ENCODE data around the gene ARFIP1.

The ARFIP1 gene

DNA sequence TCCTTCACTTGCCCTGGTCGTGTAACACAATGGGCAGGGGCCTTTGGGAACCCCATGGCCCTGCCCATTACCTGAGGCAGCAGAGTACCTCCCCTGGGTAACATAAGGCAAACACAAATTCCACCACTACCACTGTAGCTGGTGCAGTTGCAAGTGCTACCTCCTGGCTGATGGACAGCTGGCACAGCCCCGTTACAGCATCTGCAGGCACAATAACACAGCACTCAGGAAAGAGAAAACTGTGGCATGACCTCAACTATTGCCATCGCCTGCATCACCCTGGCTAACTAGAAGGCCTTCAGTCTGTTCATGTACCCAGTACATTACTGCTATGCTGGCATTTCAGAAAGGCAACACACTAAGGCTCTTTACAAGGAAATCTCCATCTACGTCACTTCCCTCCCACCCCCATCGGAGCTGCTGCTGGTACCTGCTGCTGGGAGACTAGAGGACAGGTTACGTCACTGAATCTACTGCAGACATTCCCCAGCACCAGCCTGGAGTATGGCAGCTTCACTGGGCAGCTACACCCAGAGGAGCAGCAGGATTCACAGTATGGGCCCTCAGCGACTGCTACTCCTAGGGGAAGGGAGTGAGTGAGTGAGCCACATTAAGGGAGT lies 39.4 kb downstream of the ARFIP1 start:
- TF ChIP-seq POLR2AphosphoS5 (IDR thresholded peaks at IDR 0.05; ENCODE audit: low read depth, low read length), result no peak
- TF ChIP-seq SIN3A (IDR thresholded peaks at IDR 0.05; ENCODE audit: borderline replicate concordance, insufficient read depth, low read length), result no peak
- TF ChIP-seq, protein P1, sequence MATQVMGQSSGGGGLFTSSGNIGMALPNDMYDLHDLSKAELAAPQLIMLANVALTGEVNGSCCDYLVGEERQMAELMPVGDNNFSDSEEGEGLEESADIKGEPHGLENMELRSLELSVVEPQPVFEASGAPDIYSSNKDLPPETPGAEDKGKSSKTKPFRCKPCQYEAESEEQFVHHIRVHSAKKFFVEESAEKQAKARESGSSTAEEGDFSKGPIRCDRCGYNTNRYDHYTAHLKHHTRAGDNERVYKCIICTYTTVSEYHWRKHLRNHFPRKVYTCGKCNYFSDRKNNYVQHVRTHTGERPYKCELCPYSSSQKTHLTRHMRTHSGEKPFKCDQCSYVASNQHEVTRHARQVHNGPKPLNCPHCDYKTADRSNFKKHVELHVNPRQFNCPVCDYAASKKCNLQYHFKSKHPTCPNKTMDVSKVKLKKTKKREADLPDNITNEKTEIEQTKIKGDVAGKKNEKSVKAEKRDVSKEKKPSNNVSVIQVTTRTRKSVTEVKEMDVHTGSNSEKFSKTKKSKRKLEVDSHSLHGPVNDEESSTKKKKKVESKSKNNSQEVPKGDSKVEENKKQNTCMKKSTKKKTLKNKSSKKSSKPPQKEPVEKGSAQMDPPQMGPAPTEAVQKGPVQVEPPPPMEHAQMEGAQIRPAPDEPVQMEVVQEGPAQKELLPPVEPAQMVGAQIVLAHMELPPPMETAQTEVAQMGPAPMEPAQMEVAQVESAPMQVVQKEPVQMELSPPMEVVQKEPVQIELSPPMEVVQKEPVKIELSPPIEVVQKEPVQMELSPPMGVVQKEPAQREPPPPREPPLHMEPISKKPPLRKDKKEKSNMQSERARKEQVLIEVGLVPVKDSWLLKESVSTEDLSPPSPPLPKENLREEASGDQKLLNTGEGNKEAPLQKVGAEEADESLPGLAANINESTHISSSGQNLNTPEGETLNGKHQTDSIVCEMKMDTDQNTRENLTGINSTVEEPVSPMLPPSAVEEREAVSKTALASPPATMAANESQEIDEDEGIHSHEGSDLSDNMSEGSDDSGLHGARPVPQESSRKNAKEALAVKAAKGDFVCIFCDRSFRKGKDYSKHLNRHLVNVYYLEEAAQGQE (IDR thresholded peaks at IDR 0.05; ENCODE audit: insufficient read depth in 1 of 2, low read depth in 2 of 2, low read length in 2 of 2), result no peak
- TF ChIP-seq TAF1 (IDR thresholded peaks at IDR 0.05; ENCODE audit: borderline replicate concordance, insufficient read depth, low read length), result no peak
- TF ChIP-seq FOXP2 (optimal IDR thresholded peaks at IDR 0.05; ENCODE audit: borderline replicate concordance, extremely low read depth, extremely low read length, insufficient read depth), result no peak

DNA sequence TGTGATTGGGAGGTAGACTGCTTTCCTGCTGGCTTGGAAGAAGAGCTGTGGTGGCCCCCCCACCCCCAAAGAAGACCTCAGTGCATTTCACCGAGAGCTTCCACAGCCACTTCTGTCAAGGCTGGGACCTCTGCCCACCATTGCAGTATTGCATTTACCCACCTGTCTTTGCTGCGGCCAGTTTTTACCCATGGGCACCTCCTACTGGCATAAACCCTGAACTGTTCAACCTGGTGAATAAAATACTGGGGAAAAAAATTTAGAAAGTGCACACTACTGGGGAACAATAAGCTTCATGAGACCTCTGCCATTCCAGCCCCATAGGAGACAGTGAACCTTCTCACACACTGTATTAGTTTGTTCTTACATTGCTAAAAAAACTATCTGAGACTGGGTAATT lies 40.3 kb downstream of the ARFIP1 start:
- no peak for TF ChIP-seq TAF1 (IDR thresholded peaks at IDR 0.05; ENCODE audit: borderline replicate concordance, insufficient read depth, low read length)
- TF ChIP-seq FOXP2 (optimal IDR thresholded peaks at IDR 0.05; ENCODE audit: borderline replicate concordance, extremely low read depth, extremely low read length, insufficient read depth), result no peak
- no peak for TF ChIP-seq POLR2AphosphoS5 (IDR thresholded peaks at IDR 0.05; ENCODE audit: low read depth, low read length)
- TF ChIP-seq SIN3A (IDR thresholded peaks at IDR 0.05; ENCODE audit: borderline replicate concordance, insufficient read depth, low read length), result no peak
- TF ChIP-seq, protein P1 (IDR thresholded peaks at IDR 0.05; ENCODE audit: insufficient read depth in 1 of 2, low read depth in 2 of 2, low read length in 2 of 2), result no peak

DNA sequence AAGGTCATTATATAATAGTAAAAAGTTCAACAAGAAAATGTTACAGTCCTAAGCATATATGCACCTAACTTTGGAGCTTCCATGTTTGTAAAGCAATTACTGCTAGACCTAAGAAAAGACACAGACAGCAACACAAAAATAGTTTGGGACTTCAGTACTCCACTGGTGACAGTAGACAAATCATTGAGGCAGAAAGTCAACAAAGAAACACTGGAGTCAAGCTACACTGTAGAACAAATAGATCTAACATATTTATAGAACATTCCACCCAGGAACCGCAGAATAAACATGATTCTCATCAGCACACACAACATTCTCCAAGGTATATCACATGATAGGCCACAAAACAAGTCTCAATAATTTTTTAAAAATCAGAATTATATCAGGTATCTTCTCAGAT lies 42.6 kb downstream of the ARFIP1 start:
- TF ChIP-seq SIN3A (IDR thresholded peaks at IDR 0.05; ENCODE audit: borderline replicate concordance, insufficient read depth, low read length) (no peak), FOXP2 (optimal IDR thresholded peaks at IDR 0.05; ENCODE audit: borderline replicate concordance, extremely low read depth, extremely low read length, insufficient read depth) (no peak), TAF1 (IDR thresholded peaks at IDR 0.05; ENCODE audit: borderline replicate concordance, insufficient read depth, low read length) (no peak), POLR2AphosphoS5 (IDR thresholded peaks at IDR 0.05; ENCODE audit: low read depth, low read length) (no peak)
- TF ChIP-seq, protein P1 (IDR thresholded peaks at IDR 0.05; ENCODE audit: insufficient read depth in 1 of 2, low read depth in 2 of 2, low read length in 2 of 2), result no peak

DNA sequence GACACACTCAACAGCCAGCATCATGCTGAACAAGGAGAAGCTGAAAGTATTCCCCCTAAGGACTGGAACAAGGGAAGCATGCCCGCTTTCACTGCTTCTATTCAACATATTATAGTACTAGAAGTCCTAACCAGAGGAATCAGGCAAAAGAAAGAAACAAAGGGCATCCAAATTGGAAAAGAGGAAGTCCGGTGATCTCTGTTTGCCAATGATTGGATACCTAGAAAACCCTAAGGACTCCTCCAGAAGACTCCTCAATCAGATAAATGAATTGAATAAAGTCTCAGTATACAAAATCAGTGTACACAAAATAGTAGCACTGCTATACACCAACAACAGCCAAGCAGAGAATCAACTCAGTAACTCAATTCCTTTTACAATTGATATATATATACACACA lies 44.8 kb downstream of the ARFIP1 start:
- TF ChIP-seq POLR2AphosphoS5 (IDR thresholded peaks at IDR 0.05; ENCODE audit: low read depth, low read length), result no peak
- no peak for TF ChIP-seq TAF1 (IDR thresholded peaks at IDR 0.05; ENCODE audit: borderline replicate concordance, insufficient read depth, low read length)
- TF ChIP-seq, protein P1 (IDR thresholded peaks at IDR 0.05; ENCODE audit: insufficient read depth in 1 of 2, low read depth in 2 of 2, low read length in 2 of 2), result no peak
- TF ChIP-seq SIN3A (IDR thresholded peaks at IDR 0.05; ENCODE audit: borderline replicate concordance, insufficient read depth, low read length), result no peak
- TF ChIP-seq FOXP2 (optimal IDR thresholded peaks at IDR 0.05; ENCODE audit: borderline replicate concordance, extremely low read depth, extremely low read length, insufficient read depth), result no peak

Data from PFSK-1 (cell line).